ENCODE results near the gene HES4. TPM values are rescaled to one million over a fixed set of nuclear protein-coding genes. Genes with fewer than 3 reads are reported as not detected.

The HES4 gene
- total RNA-seq (10 to 100 TPM; 13.5 to 47.9 TPM), polyA plus RNA-seq (10 to 100 TPM; 16.6 to 37.7 TPM)
- long read RNA-seq, donor 1, transcript HES4-201 (4 exons, 899 nt) = minor isoform, 6 of 41 reads
- long read RNA-seq, donor 1, transcript HES4-203 (2 exons, 1,038 nt) = major isoform, 18 of 41 reads
- long read RNA-seq, donor 1, transcript HES4-202 (3 exons, 1,040 nt) = minor isoform, 9 of 41 reads
- long read RNA-seq, donor 1, partial matches to known transcripts = 8 of 41 reads
- long read RNA-seq, donor 1, other reads (novel, unspliced or antisense) = 0 of 41 reads
- long read RNA-seq, donor 2, transcript HES4-203 (2 exons, 1,038 nt) = major isoform, 8 of 15 reads
- long read RNA-seq, donor 2, partial matches to known transcripts = 0 of 15 reads
- long read RNA-seq, donor 2, other reads (novel, unspliced or antisense) = 0 of 15 reads
- long read RNA-seq, donor 3, transcript HES4-203 (2 exons, 1,038 nt) = major isoform, 12 of 19 reads
- long read RNA-seq, donor 3, partial matches to known transcripts = 0 of 19 reads
- long read RNA-seq, donor 3, other reads (novel, unspliced or antisense) = 0 of 19 reads
- long read RNA-seq, donor 4, transcript HES4-203 (2 exons, 1,038 nt) = major isoform, 10 of 18 reads
- long read RNA-seq, donor 4, transcript HES4-201 (4 exons, 899 nt) = minor isoform, 5 of 18 reads
- long read RNA-seq, donor 4, partial matches to known transcripts = 0 of 18 reads
- long read RNA-seq, donor 4, other reads (novel, unspliced or antisense) = 0 of 18 reads
- long read RNA-seq, donor 5, transcript HES4-201 (4 exons, 899 nt) = minor isoform, 12 of 34 reads
- long read RNA-seq, donor 5, transcript HES4-203 (2 exons, 1,038 nt) = major isoform, 17 of 34 reads
- long read RNA-seq, donor 5, partial matches to known transcripts = 0 of 34 reads
- long read RNA-seq, donor 5, other reads (novel, unspliced or antisense) = 0 of 34 reads

DNA sequence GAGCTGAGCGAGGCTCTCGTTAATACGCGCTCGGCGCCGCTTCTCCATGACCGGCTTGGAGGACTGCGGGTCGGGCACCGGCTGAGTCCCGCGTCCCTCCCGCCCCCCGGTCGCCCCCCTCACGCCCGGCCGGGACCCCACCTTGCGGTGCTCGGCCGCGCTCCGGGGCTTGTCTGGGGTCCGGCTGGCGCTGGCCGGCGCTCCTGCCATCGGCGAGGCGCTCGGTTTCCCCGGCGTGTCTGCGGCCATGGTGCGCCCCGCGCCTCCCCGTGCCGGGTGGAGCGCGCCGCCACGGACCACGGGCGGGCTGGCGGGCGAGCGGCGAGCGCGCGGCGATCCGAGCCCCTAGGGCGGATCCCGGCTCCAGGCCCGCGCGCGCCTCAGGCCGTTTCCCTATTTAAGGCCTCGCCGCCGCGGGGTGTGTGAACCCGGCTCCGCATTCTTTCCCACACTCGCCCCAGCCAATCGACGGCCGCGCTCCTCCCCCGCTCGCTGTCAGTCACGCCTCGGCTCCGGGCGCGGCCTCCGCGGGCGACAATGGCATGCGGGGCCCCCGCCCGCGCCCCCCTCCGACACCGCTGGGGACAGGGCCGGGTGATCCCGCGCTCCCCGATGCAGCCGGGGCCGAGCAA is at the start of gene HES4:
Gene HES4 (minus strand): TSS at position 373 of the 632 bp plus-strand sequence. CDS start 124 bp downstream, at position 249.
- Histone ChIP-seq H3K27me3 (ENCODE audit: control insufficient read depth in 3 of 3, insufficient read depth in 3 of 3, low read length in 2 of 3) (peaks cover 0 to 12% (median 0%) of the 10 kb centered on the region in 3 donors), H3K27ac (ENCODE audit: low read depth in 1 of 2, low read length in 1 of 2) (peak within 1 kb of the TSS; percentile 99)
- ATAC-seq (ENCODE audit: insufficient read depth, low FRiP score) = peak; percentile 84

GRCh38 chr1:1048765-1049164 is 48.9 kb upstream of the HES4 start:
- no peak overlapping the region for H3K9ac ChIP-seq (ENCODE audit: insufficient read depth in 1 of 2, low read length in 2 of 2)
- H3K9me3 ChIP-seq (ENCODE audit: control insufficient read depth in 4 of 4, insufficient read depth in 3 of 4, low read length in 3 of 4) = no peaks in the 10 kb centered on the region
- WGBS, 2 donors = 90 to 93% methylated on average over 21 to 25 of the region's 28 CpGs
- peaks cover 0 to 73% (median 12%) of the 10 kb centered on the region in 4 donors for H3K36me3 ChIP-seq (ENCODE audit: control insufficient read depth in 4 of 4, insufficient read depth in 4 of 4, low read length in 4 of 4)
- H3K4me1 ChIP-seq (ENCODE audit: control insufficient read depth in 5 of 5, insufficient read depth in 5 of 5, low read length in 5 of 5) = no peaks in the 10 kb centered on the region
- no peak overlapping the region for H3K27ac ChIP-seq (ENCODE audit: low read depth in 1 of 2, low read length in 1 of 2)
- ATAC-seq (ENCODE audit: insufficient read depth, low FRiP score) (no peak), DNase-seq (no peak)
- H3K27me3 ChIP-seq (ENCODE audit: control insufficient read depth in 3 of 3, insufficient read depth in 3 of 3, low read length in 2 of 3) = no peaks in the 10 kb centered on the region
- no peak overlapping the region for H3K4me3 ChIP-seq
- TF ChIP-seq, protein P1, sequence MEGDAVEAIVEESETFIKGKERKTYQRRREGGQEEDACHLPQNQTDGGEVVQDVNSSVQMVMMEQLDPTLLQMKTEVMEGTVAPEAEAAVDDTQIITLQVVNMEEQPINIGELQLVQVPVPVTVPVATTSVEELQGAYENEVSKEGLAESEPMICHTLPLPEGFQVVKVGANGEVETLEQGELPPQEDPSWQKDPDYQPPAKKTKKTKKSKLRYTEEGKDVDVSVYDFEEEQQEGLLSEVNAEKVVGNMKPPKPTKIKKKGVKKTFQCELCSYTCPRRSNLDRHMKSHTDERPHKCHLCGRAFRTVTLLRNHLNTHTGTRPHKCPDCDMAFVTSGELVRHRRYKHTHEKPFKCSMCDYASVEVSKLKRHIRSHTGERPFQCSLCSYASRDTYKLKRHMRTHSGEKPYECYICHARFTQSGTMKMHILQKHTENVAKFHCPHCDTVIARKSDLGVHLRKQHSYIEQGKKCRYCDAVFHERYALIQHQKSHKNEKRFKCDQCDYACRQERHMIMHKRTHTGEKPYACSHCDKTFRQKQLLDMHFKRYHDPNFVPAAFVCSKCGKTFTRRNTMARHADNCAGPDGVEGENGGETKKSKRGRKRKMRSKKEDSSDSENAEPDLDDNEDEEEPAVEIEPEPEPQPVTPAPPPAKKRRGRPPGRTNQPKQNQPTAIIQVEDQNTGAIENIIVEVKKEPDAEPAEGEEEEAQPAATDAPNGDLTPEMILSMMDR (IDR thresholded peaks at IDR 0.05; ENCODE audit: control extremely low read depth, extremely low read depth) = no peak

More for the DNA sequence above, at the start of gene HES4:
- TF ChIP-seq, protein P1 (IDR thresholded peaks at IDR 0.05; ENCODE audit: control extremely low read depth, extremely low read depth) = no peak
- peak; percentile 93 to 94 (median 94) for DNase-seq
- H3K4me3 ChIP-seq = peak within 1 kb of the TSS; percentile 64
- WGBS, 2 donors = 0 to 1% methylated on average over 57 to 95 of the region's 95 CpGs
- H3K9me3 ChIP-seq (ENCODE audit: control insufficient read depth in 4 of 4, insufficient read depth in 3 of 4, low read length in 3 of 4) = no peaks in the 10 kb centered on the region
- no peaks in the 10 kb centered on the region for H3K36me3 ChIP-seq (ENCODE audit: control insufficient read depth in 4 of 4, insufficient read depth in 4 of 4, low read length in 4 of 4)
- peak within 1 kb of the TSS; percentile 67 to 77 for H3K9ac ChIP-seq (ENCODE audit: insufficient read depth in 1 of 2, low read length in 2 of 2)
- peaks cover 0 to 21% (median 8%) of the 10 kb centered on the region in 5 donors for H3K4me1 ChIP-seq (ENCODE audit: control insufficient read depth in 5 of 5, insufficient read depth in 5 of 5, low read length in 5 of 5)

DNA sequence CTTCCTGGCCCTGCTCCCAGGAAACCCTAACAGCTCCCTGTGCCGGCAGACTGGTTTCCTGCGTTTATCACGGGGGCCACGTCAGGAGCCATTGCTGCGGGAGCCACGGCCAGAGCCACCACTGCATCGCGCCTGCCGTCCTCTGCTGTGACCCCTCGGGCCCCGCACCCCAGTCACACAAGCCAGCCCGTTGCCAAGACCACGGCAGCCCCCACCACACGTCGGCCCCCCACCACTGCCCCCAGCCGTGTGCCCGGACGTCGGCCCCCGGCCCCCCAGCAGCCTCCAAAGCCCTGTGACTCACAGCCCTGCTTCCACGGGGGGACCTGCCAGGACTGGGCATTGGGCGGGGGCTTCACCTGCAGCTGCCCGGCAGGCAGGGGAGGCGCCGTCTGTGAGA is 48.1 kb upstream of the HES4 start:
- no peak overlapping the region for H3K9ac ChIP-seq (ENCODE audit: insufficient read depth in 1 of 2, low read length in 2 of 2)
- TF ChIP-seq, protein P1 (IDR thresholded peaks at IDR 0.05; ENCODE audit: control extremely low read depth, extremely low read depth) = no peak
- H3K36me3 ChIP-seq (ENCODE audit: control insufficient read depth in 4 of 4, insufficient read depth in 4 of 4, low read length in 4 of 4) = peaks cover 0 to 71% (median 12%) of the 10 kb centered on the region in 4 donors
- no peak for ATAC-seq (ENCODE audit: insufficient read depth, low FRiP score)
- no peaks in the 10 kb centered on the region for H3K27me3 ChIP-seq (ENCODE audit: control insufficient read depth in 3 of 3, insufficient read depth in 3 of 3, low read length in 2 of 3)
- DNase-seq = no peak
- H3K4me3 ChIP-seq = no peak overlapping the region
- H3K4me1 ChIP-seq (ENCODE audit: control insufficient read depth in 5 of 5, insufficient read depth in 5 of 5, low read length in 5 of 5) = no peaks in the 10 kb centered on the region
- 91 to 92% methylated on average over 25 of the region's 25 CpGs for WGBS, 2 donors
- H3K27ac ChIP-seq (ENCODE audit: low read depth in 1 of 2, low read length in 1 of 2) = no peak overlapping the region
- no peaks in the 10 kb centered on the region for H3K9me3 ChIP-seq (ENCODE audit: control insufficient read depth in 4 of 4, insufficient read depth in 3 of 4, low read length in 3 of 4)
